Upper lobe of left lung (tissue), 4 donors: ENCODE results near the gene KIF6.

Experiments
- CTCF ChIP-seq, 6 experiments: fragments of 450-650 bp in 4 of 6; fragments of 200-600 bp in 2 of 6; sonication (generic) in 2 of 6; IDR thresholded peaks; one replicate each; pipeline ENCODE4 v1.5.1; 2016 to 2019; ENCODE audit warnings: antibody characterized with exemption in 6 of 6
- EP300 ChIP-seq, 4 donors: sonication (generic); formaldehyde crosslinking; IDR thresholded peaks; one replicate each; pipeline ENCODE4 v1.5.1; 2017; ENCODE audit warnings: antibody characterized with exemption in 4 of 4, control low read depth in 2 of 4
- POLR2A ChIP-seq, 4 donors: fragments of 450-650 bp; IDR thresholded peaks; one replicate each; pipeline ENCODE4 v1.5.1; 2016 to 2017; ENCODE audit warnings: antibody characterized with exemption in 4 of 4, mild to moderate bottlenecking in 2 of 4
- POLR2AphosphoS5 ChIP-seq, 2 donors: sonication (generic); formaldehyde crosslinking; IDR thresholded peaks; one replicate each; pipeline ENCODE4 v1.5.1; 2017; ENCODE audit warnings: antibody characterized with exemption in 2 of 2

- no peak for TF ChIP-seq CTCF (IDR thresholded peaks at IDR 0.05)
- no peak for TF ChIP-seq POLR2AphosphoS5 (IDR thresholded peaks at IDR 0.05)
- TF ChIP-seq POLR2A (IDR thresholded peaks at IDR 0.05): no peak
- TF ChIP-seq EP300 (IDR thresholded peaks at IDR 0.05): no peak
These were observed 357.5 kb downstream of the KIF6 start for GRCh38 chr6:39367700-39368099.
